ENCODE results near the gene ZNF697. TPM values are rescaled to one million over a fixed set of nuclear protein-coding genes. Genes with fewer than 3 reads are reported as not detected.

Gene ZNF697
- total RNA-seq, 4 donors from 2014 or later, result 10.8 to 17.9 (median 11.9) TPM

DNA sequence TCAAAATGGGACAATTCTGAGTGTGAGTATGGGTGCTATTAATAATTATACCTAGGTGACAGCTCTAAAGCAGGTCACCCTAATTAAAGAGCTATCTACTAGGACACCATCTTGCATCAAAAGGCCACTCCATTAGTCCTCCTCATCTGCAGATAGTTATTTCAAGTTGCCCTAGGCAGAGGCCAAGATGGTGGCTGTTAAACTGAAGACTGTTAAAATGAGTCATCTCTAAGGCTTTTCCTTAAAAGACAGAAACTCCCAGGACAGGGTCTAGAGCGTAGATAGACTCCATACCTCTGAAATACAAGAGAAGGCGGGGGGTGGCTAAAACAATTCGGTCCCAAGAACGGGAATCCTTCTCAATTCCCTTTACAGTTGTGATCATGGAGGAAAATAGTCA, 4.5 kb upstream of the ZNF697 start:
- intact Hi-C loops (cut with DNase I), result no loop called here
- Histone ChIP-seq H3K27me3 (no peaks in the 10 kb centered on the region), H3K4me3 (replicated peaks in 1 of 3) (no peak overlapping the region), H3K9me3 (no peaks in the 10 kb centered on the region), H3K4me1 (peaks cover 5 to 6% of the 10 kb centered on the region in 2 donors), H3K27ac (no peak overlapping the region), H3K36me3 (no peaks in the 10 kb centered on the region)
- DNase-seq, result no peak
- WGBS, 2 donors, result 92 to 97% methylated on average over 4 of the region's 4 CpGs
- TF ChIP-seq, protein P1, sequence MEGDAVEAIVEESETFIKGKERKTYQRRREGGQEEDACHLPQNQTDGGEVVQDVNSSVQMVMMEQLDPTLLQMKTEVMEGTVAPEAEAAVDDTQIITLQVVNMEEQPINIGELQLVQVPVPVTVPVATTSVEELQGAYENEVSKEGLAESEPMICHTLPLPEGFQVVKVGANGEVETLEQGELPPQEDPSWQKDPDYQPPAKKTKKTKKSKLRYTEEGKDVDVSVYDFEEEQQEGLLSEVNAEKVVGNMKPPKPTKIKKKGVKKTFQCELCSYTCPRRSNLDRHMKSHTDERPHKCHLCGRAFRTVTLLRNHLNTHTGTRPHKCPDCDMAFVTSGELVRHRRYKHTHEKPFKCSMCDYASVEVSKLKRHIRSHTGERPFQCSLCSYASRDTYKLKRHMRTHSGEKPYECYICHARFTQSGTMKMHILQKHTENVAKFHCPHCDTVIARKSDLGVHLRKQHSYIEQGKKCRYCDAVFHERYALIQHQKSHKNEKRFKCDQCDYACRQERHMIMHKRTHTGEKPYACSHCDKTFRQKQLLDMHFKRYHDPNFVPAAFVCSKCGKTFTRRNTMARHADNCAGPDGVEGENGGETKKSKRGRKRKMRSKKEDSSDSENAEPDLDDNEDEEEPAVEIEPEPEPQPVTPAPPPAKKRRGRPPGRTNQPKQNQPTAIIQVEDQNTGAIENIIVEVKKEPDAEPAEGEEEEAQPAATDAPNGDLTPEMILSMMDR (IDR thresholded peaks at IDR 0.05), result no peak
- TF ChIP-seq POLR2A (IDR thresholded peaks at IDR 0.05), result no peak

DNA sequence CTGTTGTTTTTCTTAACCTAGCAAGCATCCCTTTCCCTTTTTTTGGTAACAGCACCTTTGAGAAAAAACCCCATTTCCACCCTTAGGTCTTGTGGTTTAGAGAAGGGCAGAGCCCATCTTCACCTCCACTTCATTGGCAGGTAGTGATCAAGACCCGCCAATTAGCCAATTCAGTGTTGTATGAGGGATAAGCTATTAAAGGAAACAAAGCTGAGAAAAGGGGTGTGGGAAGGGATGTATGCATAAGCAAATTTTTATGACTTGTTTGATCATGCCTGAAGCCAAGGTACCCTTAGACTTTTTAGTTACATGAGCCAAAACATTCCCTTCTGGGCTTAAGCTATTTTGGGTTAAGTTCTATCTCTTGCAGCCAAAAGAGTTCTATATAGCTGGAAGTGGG, 3.6 kb upstream of the ZNF697 start:
- no peak overlapping the region for H3K27ac ChIP-seq
- H3K9me3 ChIP-seq, result no peaks in the 10 kb centered on the region
- H3K4me1 ChIP-seq, result peaks cover 11% of the 10 kb centered on the region in 2 donors
- WGBS, 2 donors, result 100% methylated on average over 1 of the region's 1 CpG
- no peaks in the 10 kb centered on the region for H3K27me3 ChIP-seq
- no peak overlapping the region for H3K4me3 ChIP-seq (replicated peaks in 1 of 3)
- DNase-seq, result no peak
- intact Hi-C loops (cut with DNase I), result no loop called here
- no peaks in the 10 kb centered on the region for H3K36me3 ChIP-seq
- TF ChIP-seq POLR2A (IDR thresholded peaks at IDR 0.05), result no peak
- TF ChIP-seq, protein P1 (IDR thresholded peaks at IDR 0.05), result no peak

DNA sequence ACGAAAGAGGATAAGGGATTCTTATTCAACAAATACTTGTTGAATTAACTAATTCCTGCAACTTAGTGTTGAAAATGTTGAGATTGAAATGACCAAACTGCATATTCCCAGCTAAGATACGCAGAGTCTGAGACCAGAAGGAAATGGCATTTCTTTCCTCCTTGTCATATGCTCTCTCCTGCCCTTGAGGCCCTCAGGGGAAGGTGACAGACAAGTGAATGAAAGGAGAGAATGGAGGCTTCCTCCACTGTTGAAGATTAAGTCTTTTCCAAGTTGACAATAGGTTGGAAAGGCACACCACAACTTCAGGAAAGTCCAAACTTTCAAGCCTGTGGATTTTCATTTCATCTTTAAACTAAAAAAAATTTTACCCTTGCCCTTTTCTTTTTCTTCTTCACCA, 3.1 kb upstream of the ZNF697 start:
- Histone ChIP-seq H3K27ac (no peak overlapping the region), H3K4me1 (peaks cover 14 to 16% of the 10 kb centered on the region in 2 donors), H3K27me3 (no peaks in the 10 kb centered on the region), H3K9me3 (no peaks in the 10 kb centered on the region), H3K36me3 (no peaks in the 10 kb centered on the region), H3K4me3 (replicated peaks in 1 of 3) (no peak overlapping the region)
- intact Hi-C loops (cut with DNase I), result no loop called here
- TF ChIP-seq, protein P1 (IDR thresholded peaks at IDR 0.05), result no peak
- TF ChIP-seq POLR2A (IDR thresholded peaks at IDR 0.05), result no peak
- DNase-seq, result no peak
- 83 to 84% methylated on average over 2 of the region's 2 CpGs for WGBS, 2 donors

DNA sequence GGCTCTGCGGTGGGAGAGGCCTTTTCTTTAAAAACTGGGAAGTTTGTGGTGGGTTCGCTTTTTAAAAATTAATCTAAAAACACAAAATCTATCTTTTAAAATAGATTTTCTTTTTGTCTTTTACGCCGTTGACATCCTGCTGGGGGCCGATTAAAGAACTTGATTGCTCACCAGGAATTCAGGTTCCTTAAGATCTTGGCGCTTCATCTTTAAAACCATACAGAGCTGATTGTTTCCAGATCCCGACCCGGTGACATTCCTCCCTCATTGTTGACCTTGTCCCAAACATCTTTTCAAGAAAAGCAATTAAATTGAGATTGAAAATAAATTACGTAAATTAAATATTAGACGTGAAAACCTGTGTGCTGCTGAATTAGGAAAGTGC, 546 bp upstream of the ZNF697 start:
- TF ChIP-seq POLR2A (IDR thresholded peaks at IDR 0.05), result no peak
- TF ChIP-seq, protein P1 (IDR thresholded peaks at IDR 0.05), result no peak
- Histone ChIP-seq H3K9me3 (no peaks in the 10 kb centered on the region), H3K36me3 (no peaks in the 10 kb centered on the region), H3K27me3 (no peaks in the 10 kb centered on the region), H3K4me3 (replicated peaks in 1 of 3) (peak overlapping the region in 2 of 3 donors; percentile 52 to 92), H3K4me1 (peaks cover 22 to 31% of the 10 kb centered on the region in 2 donors), H3K27ac (peak overlapping the region; percentile 81 to 94 (median 88))
- intact Hi-C loops (cut with DNase I), result no loop called here
- 11 to 14% methylated on average over 10 of the region's 10 CpGs for WGBS, 2 donors
- DNase-seq, result no peak

DNA sequence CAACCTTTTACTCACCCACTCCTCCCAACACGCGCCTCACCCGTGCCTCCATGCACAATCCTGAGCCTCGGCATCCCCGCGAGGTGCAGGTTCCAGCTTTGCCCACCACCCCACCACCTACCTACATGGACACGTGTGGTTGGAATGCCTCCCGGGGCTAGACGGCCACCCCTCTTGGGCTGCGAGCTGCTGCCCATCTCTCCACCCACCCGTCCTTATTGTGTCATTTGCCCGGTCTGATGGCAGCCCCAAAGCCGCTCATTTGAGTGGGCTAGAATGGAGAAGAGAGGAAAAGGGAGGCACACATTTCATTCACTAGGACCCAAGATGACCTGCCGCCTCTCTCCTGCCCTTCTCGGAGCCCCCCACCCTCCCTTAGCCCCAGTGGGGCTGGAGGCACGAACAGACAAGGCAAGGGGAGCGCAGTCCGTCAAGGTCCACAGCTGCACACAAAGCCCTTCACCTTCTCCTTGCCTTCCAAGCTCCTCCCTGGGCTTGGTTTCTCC, 785 bp downstream of the ZNF697 start:
- Histone ChIP-seq H3K27ac (peak overlapping the region in 2 of 3 donors; percentile 86 to 94), H3K27me3 (no peaks in the 10 kb centered on the region), H3K4me3 (replicated peaks in 1 of 3) (peak overlapping the region; percentile 84 to 97 (median 92)), H3K36me3 (no peaks in the 10 kb centered on the region), H3K4me1 (peaks cover 26 to 34% of the 10 kb centered on the region in 2 donors), H3K9me3 (no peaks in the 10 kb centered on the region)
- TF ChIP-seq, protein P1 (IDR thresholded peaks at IDR 0.05), result peak in 1 of 6 experiments; percentile 1
- no peak for TF ChIP-seq POLR2A (IDR thresholded peaks at IDR 0.05)
- DNase-seq, result peak in 1 of 2 donors; percentile 19
- intact Hi-C loops (cut with DNase I), result no loop called here
- 1 to 7% methylated on average over 13 to 18 of the region's 18 CpGs for WGBS, 2 donors

Measured in thyroid gland (tissue), 4 donors.